Endothelial cell of umbilical vein (primary cell): ENCODE measurements around the gene FGFRL1.

Source experiments
- EZH2 ChIP-seq: IDR thresholded peaks from 2 replicates; pipeline ENCODE4 v1.6.1; 2012; ENCODE audit warnings: borderline replicate concordance, low read depth, mild to moderate bottlenecking, moderate library complexity, low read length, inconsistent platforms; ENCODE audit not compliant: severe bottlenecking
- FOS ChIP-seq: IDR thresholded peaks from 2 replicates; pipeline ENCODE4 v1.6.1; 2011; ENCODE audit warnings: mild to moderate bottlenecking, low read length, moderate library complexity, borderline replicate concordance; ENCODE audit not compliant: insufficient read depth
- GATA2 ChIP-seq: IDR thresholded peaks from 2 replicates; pipeline ENCODE4 v1.7.0; 2011; ENCODE audit warnings: low read depth, mild to moderate bottlenecking, moderate library complexity, mixed read lengths, low read length; ENCODE audit not compliant: insufficient read length, insufficient read depth
- JUN ChIP-seq: IDR thresholded peaks from 2 replicates; pipeline ENCODE4 v1.6.1; 2011; ENCODE audit warnings: borderline replicate concordance, low read depth; ENCODE audit not compliant: insufficient read length, insufficient read depth
- MAX ChIP-seq: IDR thresholded peaks from 2 replicates; pipeline ENCODE4 v1.6.1; 2011; ENCODE audit not compliant: insufficient read depth, insufficient read length
- MYC ChIP-seq: IDR thresholded peaks from one replicate; pipeline ENCODE4 v1.6.1; 2011; ENCODE audit warnings: mild to moderate bottlenecking, low read depth, low read length
- POLR2A ChIP-seq: IDR thresholded peaks from 2 replicates; pipeline ENCODE4 v1.6.1; 2012; ENCODE audit warnings: low read depth, mild to moderate bottlenecking, control low read depth, low read length
- POLR2AphosphoS5 ChIP-seq: IDR thresholded peaks from 2 replicates; pipeline ENCODE4 v1.6.1; 2012; ENCODE audit warnings: low read depth, mild to moderate bottlenecking, control low read depth, low read length, moderate library complexity; ENCODE audit not compliant: insufficient read depth
- TF ChIP-seq, protein P1 (sequence below), 2 donors: IDR thresholded peaks; 1 replicate in 1 of 2; 2 replicates in 1 of 2; pipeline ENCODE4 v1.5.1; 2011; ENCODE audit warnings: low read length in 2 of 2, mild to moderate bottlenecking in 2 of 2, moderate library complexity in 2 of 2, control low read depth in 1 of 2, inconsistent platforms in 1 of 2, low read depth in 1 of 2; ENCODE audit not compliant: insufficient read depth in 1 of 2; ENCODE audit errors: extremely low read depth in 1 of 2

DNA sequence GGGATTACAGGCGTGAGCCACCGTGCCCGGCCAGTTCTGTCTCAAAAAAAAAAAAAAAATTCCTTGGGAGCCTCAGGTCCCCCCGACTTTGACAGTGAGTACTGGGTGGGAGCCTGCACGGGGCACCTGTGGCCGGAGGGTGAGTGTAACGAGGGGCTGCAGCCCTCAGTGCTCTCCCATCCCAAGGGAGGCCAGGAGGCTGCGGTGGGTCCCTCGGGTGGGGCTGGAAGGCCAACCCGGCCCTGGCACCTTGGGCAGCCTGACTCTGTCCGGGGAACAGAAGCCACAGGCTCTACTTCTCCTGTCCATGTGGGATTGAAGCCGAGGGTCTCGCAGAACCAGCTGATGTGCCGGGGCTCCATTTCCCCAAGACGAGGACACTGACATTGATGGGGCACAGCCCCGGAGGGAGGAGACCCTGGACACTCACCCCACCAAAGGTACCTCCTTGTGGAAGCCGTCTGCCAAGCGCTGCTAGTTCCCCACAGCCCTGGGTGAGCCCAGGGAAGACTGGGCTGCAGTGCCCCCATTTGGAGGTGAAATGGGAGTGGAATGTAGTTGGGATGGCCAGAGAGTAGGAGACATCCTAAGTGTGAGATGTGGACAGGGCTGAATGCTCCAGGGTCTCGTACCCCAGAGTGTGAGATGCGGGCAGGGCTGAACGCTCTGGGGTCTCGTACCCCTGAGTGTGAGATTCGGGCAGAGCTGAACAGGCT lies 16.0 kb upstream of the FGFRL1 start:
- no peak for TF ChIP-seq POLR2A
- no peak for TF ChIP-seq FOS
- TF ChIP-seq, protein P1, sequence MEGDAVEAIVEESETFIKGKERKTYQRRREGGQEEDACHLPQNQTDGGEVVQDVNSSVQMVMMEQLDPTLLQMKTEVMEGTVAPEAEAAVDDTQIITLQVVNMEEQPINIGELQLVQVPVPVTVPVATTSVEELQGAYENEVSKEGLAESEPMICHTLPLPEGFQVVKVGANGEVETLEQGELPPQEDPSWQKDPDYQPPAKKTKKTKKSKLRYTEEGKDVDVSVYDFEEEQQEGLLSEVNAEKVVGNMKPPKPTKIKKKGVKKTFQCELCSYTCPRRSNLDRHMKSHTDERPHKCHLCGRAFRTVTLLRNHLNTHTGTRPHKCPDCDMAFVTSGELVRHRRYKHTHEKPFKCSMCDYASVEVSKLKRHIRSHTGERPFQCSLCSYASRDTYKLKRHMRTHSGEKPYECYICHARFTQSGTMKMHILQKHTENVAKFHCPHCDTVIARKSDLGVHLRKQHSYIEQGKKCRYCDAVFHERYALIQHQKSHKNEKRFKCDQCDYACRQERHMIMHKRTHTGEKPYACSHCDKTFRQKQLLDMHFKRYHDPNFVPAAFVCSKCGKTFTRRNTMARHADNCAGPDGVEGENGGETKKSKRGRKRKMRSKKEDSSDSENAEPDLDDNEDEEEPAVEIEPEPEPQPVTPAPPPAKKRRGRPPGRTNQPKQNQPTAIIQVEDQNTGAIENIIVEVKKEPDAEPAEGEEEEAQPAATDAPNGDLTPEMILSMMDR (IDR thresholded peaks at IDR 0.05; ENCODE audit: extremely low read depth in 1 of 2, insufficient read depth in 1 of 2, low read depth in 1 of 2, low read length in 2 of 2), result no peak
- no peak for TF ChIP-seq POLR2AphosphoS5
- no peak for TF ChIP-seq JUN
- TF ChIP-seq EZH2, result no peak
- TF ChIP-seq MYC, result no peak
- TF ChIP-seq MAX, result no peak
- no peak for TF ChIP-seq GATA2
